ENCODE measurements around the gene LYPD4. TPM values are rescaled to one million over a fixed set of nuclear protein-coding genes. Genes with fewer than 3 reads are reported as not detected.

Gene LYPD4
- polyA plus RNA-seq, 1 donor (not counting 4 experiments of a cell fraction or from before 2014, with no cell fraction given) = not detected

DNA sequence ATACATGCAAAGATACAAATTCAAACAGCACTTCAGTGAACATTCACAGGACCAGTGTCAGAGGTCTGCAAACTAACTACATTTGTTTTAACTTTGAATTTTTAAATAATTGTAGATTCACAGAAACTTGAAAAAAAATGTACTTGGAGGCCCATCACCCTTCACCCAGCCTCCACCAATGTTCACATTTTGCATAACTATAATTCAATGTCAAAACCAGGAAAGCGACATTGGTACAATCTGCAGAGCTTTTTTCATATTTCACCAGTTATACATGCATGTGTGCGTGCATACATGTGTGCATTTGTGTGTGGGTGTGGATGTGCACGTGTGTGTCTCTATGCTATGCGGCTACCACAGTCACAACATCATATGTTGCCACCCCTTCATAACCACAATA lies 29.2 kb downstream of the LYPD4 start:
- dilution Hi-C loops (cut with MboI; ENCODE audit: extremely low pct_ligation_motif_present, low sequenced_read_pairs) = no loop called here
- Histone ChIP-seq H3K27ac (ENCODE audit: control insufficient read depth, insufficient read depth, low read length) (no peak overlapping the region), H3K9ac (ENCODE audit: control insufficient read depth, extremely low read depth, insufficient read depth, low read length) (no peak overlapping the region), H3K79me2 (ENCODE audit: control insufficient read depth, insufficient read depth, low read length) (no peaks in the 10 kb centered on the region), H4K20me1 (ENCODE audit: control insufficient read depth, extremely low read depth, insufficient read depth, low read length) (no peaks in the 10 kb centered on the region), H3K4me1 (ENCODE audit: control insufficient read depth, extremely low read depth, insufficient read depth, low read length) (no peaks in the 10 kb centered on the region), H3K9me1 (ENCODE audit: control insufficient read depth, extremely low read depth, insufficient read depth, low read length) (no peaks in the 10 kb centered on the region), H3K4me2 (ENCODE audit: control insufficient read depth, extremely low read depth, insufficient read depth, low read depth, low read length) (no peak overlapping the region), H3K4me3 (ENCODE audit: control insufficient read depth in 2 of 3, extremely low read depth in 1 of 3, insufficient read depth in 2 of 3, low read depth in 1 of 3, low read length in 3 of 3) (no peak overlapping the region), H3K9me3 (ENCODE audit: control insufficient read depth, low read depth, low read length) (no peaks in the 10 kb centered on the region), H3K36me3 (ENCODE audit: control insufficient read depth in 2 of 2, extremely low read depth in 1 of 2, insufficient read depth in 2 of 2, low read length in 2 of 2) (no peaks in the 10 kb centered on the region), H2AFZ (ENCODE audit: control insufficient read depth, low read length) (no peak overlapping the region), H3K27me3 (ENCODE audit: control insufficient read depth, extremely low read depth, insufficient read depth, low read length) (no peaks in the 10 kb centered on the region)
- no peak for FAIRE-seq
- TF ChIP-seq, protein P1, sequence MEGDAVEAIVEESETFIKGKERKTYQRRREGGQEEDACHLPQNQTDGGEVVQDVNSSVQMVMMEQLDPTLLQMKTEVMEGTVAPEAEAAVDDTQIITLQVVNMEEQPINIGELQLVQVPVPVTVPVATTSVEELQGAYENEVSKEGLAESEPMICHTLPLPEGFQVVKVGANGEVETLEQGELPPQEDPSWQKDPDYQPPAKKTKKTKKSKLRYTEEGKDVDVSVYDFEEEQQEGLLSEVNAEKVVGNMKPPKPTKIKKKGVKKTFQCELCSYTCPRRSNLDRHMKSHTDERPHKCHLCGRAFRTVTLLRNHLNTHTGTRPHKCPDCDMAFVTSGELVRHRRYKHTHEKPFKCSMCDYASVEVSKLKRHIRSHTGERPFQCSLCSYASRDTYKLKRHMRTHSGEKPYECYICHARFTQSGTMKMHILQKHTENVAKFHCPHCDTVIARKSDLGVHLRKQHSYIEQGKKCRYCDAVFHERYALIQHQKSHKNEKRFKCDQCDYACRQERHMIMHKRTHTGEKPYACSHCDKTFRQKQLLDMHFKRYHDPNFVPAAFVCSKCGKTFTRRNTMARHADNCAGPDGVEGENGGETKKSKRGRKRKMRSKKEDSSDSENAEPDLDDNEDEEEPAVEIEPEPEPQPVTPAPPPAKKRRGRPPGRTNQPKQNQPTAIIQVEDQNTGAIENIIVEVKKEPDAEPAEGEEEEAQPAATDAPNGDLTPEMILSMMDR (optimal IDR thresholded peaks at IDR 0.05 in 1 of 3, IDR thresholded peaks at IDR 0.05 in 1 of 3, conservative IDR thresholded peaks at IDR 0.05 in 1 of 3; ENCODE audit: extremely low read depth in 1 of 3, insufficient read depth in 2 of 3, low read length in 3 of 3) = no peak
- TF ChIP-seq EZH2 (IDR thresholded peaks at IDR 0.05; ENCODE audit: low read length) = no peak
- DNase-seq (ENCODE audit: low read depth, low spot score) = no peak

DNA sequence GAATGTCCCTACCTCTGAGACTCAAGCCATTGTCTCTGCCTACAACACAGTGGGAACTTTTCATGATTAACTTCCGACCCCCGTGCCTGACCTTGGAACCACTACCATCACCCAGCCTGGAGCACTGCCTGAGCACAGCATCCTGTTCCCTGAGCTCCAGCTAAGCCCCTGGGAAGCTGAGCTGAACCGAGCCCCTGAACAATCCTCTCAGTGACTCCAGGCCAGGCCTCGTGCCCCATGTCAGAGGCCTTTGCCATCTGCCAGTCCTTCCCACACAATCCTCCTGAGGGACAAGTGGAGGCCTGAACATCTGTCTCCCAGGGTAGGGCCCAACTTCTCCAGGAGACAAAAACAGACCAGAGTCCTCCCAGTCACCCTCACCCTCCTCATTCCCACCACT lies 30.6 kb downstream of the LYPD4 start:
- DNase-seq (ENCODE audit: low read depth, low spot score) (no peak), FAIRE-seq (no peak)
- no peak for TF ChIP-seq EZH2 (IDR thresholded peaks at IDR 0.05; ENCODE audit: low read length)
- TF ChIP-seq, protein P1 (optimal IDR thresholded peaks at IDR 0.05 in 1 of 3, IDR thresholded peaks at IDR 0.05 in 1 of 3, conservative IDR thresholded peaks at IDR 0.05 in 1 of 3; ENCODE audit: extremely low read depth in 1 of 3, insufficient read depth in 2 of 3, low read length in 3 of 3) = no peak
- Histone ChIP-seq H3K4me1 (ENCODE audit: control insufficient read depth, extremely low read depth, insufficient read depth, low read length) (no peaks in the 10 kb centered on the region), H3K9me3 (ENCODE audit: control insufficient read depth, low read depth, low read length) (no peaks in the 10 kb centered on the region), H2AFZ (ENCODE audit: control insufficient read depth, low read length) (no peak overlapping the region), H3K9me1 (ENCODE audit: control insufficient read depth, extremely low read depth, insufficient read depth, low read length) (no peaks in the 10 kb centered on the region), H3K9ac (ENCODE audit: control insufficient read depth, extremely low read depth, insufficient read depth, low read length) (no peak overlapping the region), H3K4me2 (ENCODE audit: control insufficient read depth, extremely low read depth, insufficient read depth, low read depth, low read length) (no peak overlapping the region), H3K4me3 (ENCODE audit: control insufficient read depth in 2 of 3, extremely low read depth in 1 of 3, insufficient read depth in 2 of 3, low read depth in 1 of 3, low read length in 3 of 3) (no peak overlapping the region), H3K79me2 (ENCODE audit: control insufficient read depth, insufficient read depth, low read length) (no peaks in the 10 kb centered on the region), H3K36me3 (ENCODE audit: control insufficient read depth in 2 of 2, extremely low read depth in 1 of 2, insufficient read depth in 2 of 2, low read length in 2 of 2) (no peaks in the 10 kb centered on the region), H3K27ac (ENCODE audit: control insufficient read depth, insufficient read depth, low read length) (no peak overlapping the region), H3K27me3 (ENCODE audit: control insufficient read depth, extremely low read depth, insufficient read depth, low read length) (peaks cover under 1% of the 10 kb centered on the region), H4K20me1 (ENCODE audit: control insufficient read depth, extremely low read depth, insufficient read depth, low read length) (no peaks in the 10 kb centered on the region)
- dilution Hi-C loops (cut with MboI; ENCODE audit: extremely low pct_ligation_motif_present, low sequenced_read_pairs) = no loop called here
